Fibroblast of lung (primary cell): ENCODE data around the gene LRMDA. TPM values are rescaled to one million over a fixed set of nuclear protein-coding genes. Genes with fewer than 3 reads are reported as not detected.

Experiments used
- DNase-seq, 2 donors: peaks; one replicate each; pipeline versions ENCODE4 v3.0.0 to v3.0.0-alpha.2; 2010; ENCODE audit warnings: low read depth in 2 of 2
- H2AFZ ChIP-seq: 2 replicates; pipeline ENCODE4 v1.5.1; 2012; ENCODE audit warnings: low read length, control low read depth, inconsistent platforms
- H3K27ac ChIP-seq: 2 replicates; pipeline ENCODE4 v1.5.1; 2011; ENCODE audit warnings: low read length, control low read depth; ENCODE audit not compliant: insufficient read depth
- H3K27me3 ChIP-seq: 2 replicates; pipeline ENCODE4 v1.5.1; 2011; ENCODE audit warnings: mild to moderate bottlenecking, low read length; ENCODE audit not compliant: control insufficient read depth, insufficient read depth
- H3K36me3 ChIP-seq: 2 replicates; pipeline ENCODE4 v1.5.1; 2011; ENCODE audit warnings: low read length; ENCODE audit not compliant: control insufficient read depth, insufficient read depth
- H3K4me1 ChIP-seq: 2 replicates; pipeline ENCODE4 v1.5.1; 2011; ENCODE audit warnings: low read length; ENCODE audit not compliant: control insufficient read depth, insufficient read depth; ENCODE audit errors: extremely low read depth
- H3K4me2 ChIP-seq: 2 replicates; pipeline ENCODE4 v1.5.1; 2011; ENCODE audit warnings: low read length, control low read depth; ENCODE audit not compliant: insufficient read depth; ENCODE audit errors: extremely low read depth
- H3K4me3 ChIP-seq, 4 experiments: fragments of 200-600 bp in 1 of 4; sonication (generic) in 1 of 4; replicated peaks in 1 of 4; 2 replicates each; pipeline ENCODE4 v1.5.1; 2011 to 2016; ENCODE audit warnings: low read length in 4 of 4, low read depth in 3 of 4, mild to moderate bottlenecking in 3 of 4, control low read depth in 2 of 4, inconsistent platforms in 1 of 4, mixed read lengths in 1 of 4; ENCODE audit not compliant: insufficient read depth in 1 of 4; ENCODE audit errors: control extremely low read depth in 1 of 4
- H3K79me2 ChIP-seq: 2 replicates; pipeline ENCODE4 v1.5.1; 2012; ENCODE audit warnings: mild to moderate bottlenecking, low read length, inconsistent platforms; ENCODE audit not compliant: control insufficient read depth, insufficient read depth
- H3K9ac ChIP-seq: 2 replicates; pipeline ENCODE4 v1.5.1; 2011; ENCODE audit warnings: mild to moderate bottlenecking, low read length, control low read depth; ENCODE audit not compliant: insufficient read depth
- H3K9me3 ChIP-seq: 2 replicates; pipeline ENCODE4 v1.5.1; 2012; ENCODE audit warnings: low read depth, low read length; ENCODE audit not compliant: control insufficient read depth, insufficient read depth
- H4K20me1 ChIP-seq: 2 replicates; pipeline ENCODE4 v1.5.1; 2011; ENCODE audit warnings: low read length; ENCODE audit not compliant: control insufficient read depth, insufficient read depth; ENCODE audit errors: extremely low read depth
- CTCF ChIP-seq, 2 donors: IDR thresholded peaks in 1 of 2; conservative IDR thresholded peaks in 1 of 2; 1 replicate in 1 of 2; 2 replicates in 1 of 2; pipeline ENCODE4 v1.5.1; 2011 to 2012; ENCODE audit warnings: low read length in 2 of 2, control low read depth in 1 of 2, inconsistent platforms in 1 of 2, low read depth in 1 of 2, mild to moderate bottlenecking in 1 of 2
- EZH2 ChIP-seq: IDR thresholded peaks from 2 replicates; pipeline ENCODE4 v1.5.1; 2012; ENCODE audit warnings: low read length, control low read depth, mild to moderate bottlenecking; ENCODE audit errors: missing control alignments
- polyA plus RNA-seq, 2 donors: library from polyadenylated mRNA; depleted of rRNA in 1 of 2; stranded (reverse) in 1 of 2; unstranded in 1 of 2; fragments of >200 nt; gene quantifications; 2 replicates each; pipeline ENCODE4 v1.2.1, GENCODE V29; 2011 to 2012; ENCODE audit warnings: missing spikeins in 1 of 2
- total RNA-seq: library from RNA; depleted of rRNA; stranded (reverse); fragments of >200 nt; gene quantifications from 2 replicates; pipeline ENCODE4 v1.2.1, GENCODE V29; 2014

Gene LRMDA
- total and polyA plus RNA-seq, 2 donors (not counting 1 experiment from before 2014, with no cell fraction given) = 1.7 to 2.0 TPM

- H3K4me2 ChIP-seq = no peak overlapping the region
- H4K20me1 ChIP-seq = no peaks in the 10 kb centered on the region
- no peaks in the 10 kb centered on the region for H3K79me2 ChIP-seq
- H2AFZ ChIP-seq = no peak overlapping the region
- H3K27ac ChIP-seq = no peak overlapping the region
- no peak for TF ChIP-seq CTCF (conservative IDR thresholded peaks at IDR 0.05 in 1 of 2, IDR thresholded peaks at IDR 0.05 in 1 of 2; ENCODE audit: low read depth in 1 of 2, low read length in 2 of 2)
- no peak for TF ChIP-seq EZH2
- H3K9ac ChIP-seq = no peak overlapping the region
- peaks cover 3% of the 10 kb centered on the region for H3K36me3 ChIP-seq
- peaks cover 2% of the 10 kb centered on the region for H3K4me1 ChIP-seq
- no peak overlapping the region for H3K4me3 ChIP-seq
- no peaks in the 10 kb centered on the region for H3K9me3 ChIP-seq
- DNase-seq = no peak
- no peaks in the 10 kb centered on the region for H3K27me3 ChIP-seq
These were observed 41.2 kb upstream of the LRMDA start for GRCh38 chr10:75390178-75390577.

- TF ChIP-seq EZH2 (no peak), CTCF (conservative IDR thresholded peaks at IDR 0.05 in 1 of 2, IDR thresholded peaks at IDR 0.05 in 1 of 2; ENCODE audit: low read depth in 1 of 2, low read length in 2 of 2) (no peak)
- Histone ChIP-seq H3K9ac (no peak overlapping the region), H3K4me3 (no peak overlapping the region), H2AFZ (no peak overlapping the region), H3K27ac (no peak overlapping the region), H4K20me1 (no peaks in the 10 kb centered on the region), H3K27me3 (no peaks in the 10 kb centered on the region), H3K79me2 (peaks cover 8% of the 10 kb centered on the region), H3K4me2 (no peak overlapping the region), H3K4me1 (peaks cover 4% of the 10 kb centered on the region), H3K9me3 (no peaks in the 10 kb centered on the region), H3K36me3 (peaks cover 3% of the 10 kb centered on the region)
- no peak for DNase-seq
These were observed 39.2 kb upstream of the LRMDA start for GRCh38 chr10:75392271-75392670.

- peaks cover 3% of the 10 kb centered on the region for H3K36me3 ChIP-seq
- no peaks in the 10 kb centered on the region for H3K9me3 ChIP-seq
- no peaks in the 10 kb centered on the region for H4K20me1 ChIP-seq
- H3K27ac ChIP-seq = no peak overlapping the region
- TF ChIP-seq CTCF (conservative IDR thresholded peaks at IDR 0.05 in 1 of 2, IDR thresholded peaks at IDR 0.05 in 1 of 2; ENCODE audit: low read depth in 1 of 2, low read length in 2 of 2) (no peak), EZH2 (no peak)
- H3K4me2 ChIP-seq = no peak overlapping the region
- H3K4me1 ChIP-seq = peaks cover 4% of the 10 kb centered on the region
- no peak overlapping the region for H2AFZ ChIP-seq
- H3K4me3 ChIP-seq = no peak overlapping the region
- no peaks in the 10 kb centered on the region for H3K27me3 ChIP-seq
- no peak for DNase-seq
- H3K79me2 ChIP-seq = peaks cover 13% of the 10 kb centered on the region
- H3K9ac ChIP-seq = no peak overlapping the region
These were observed 38.7 kb upstream of the LRMDA start for GRCh38 chr10:75392744-75393143.
